Mesendoderm (in vitro differentiated cells): ENCODE measurements around the gene DNASE2B.

ENCODE experiments used
- DNase-seq: peaks from one replicate; pipeline ENCODE4 v3.0.0; 2013
- H2AK5ac ChIP-seq: 2 replicates; pipeline ENCODE4 v1.6.1; 2013; ENCODE audit warnings: low read length, inconsistent platforms
- H2BK120ac ChIP-seq: 2 replicates; pipeline ENCODE4 v1.6.1; 2013; ENCODE audit warnings: low read depth, mild to moderate bottlenecking, low read length, moderate library complexity, mixed read lengths
- H2BK15ac ChIP-seq: replicated peaks from 2 replicates; pipeline ENCODE4 v1.6.1; 2013; ENCODE audit warnings: low read depth, mild to moderate bottlenecking, moderate library complexity
- H2BK5ac ChIP-seq: 2 replicates; pipeline ENCODE4 v1.6.1; 2013; ENCODE audit warnings: low read length, inconsistent platforms
- H3K18ac ChIP-seq: 2 replicates; pipeline ENCODE4 v1.6.1; 2013; ENCODE audit warnings: mild to moderate bottlenecking, low read length, mixed read lengths
- H3K23ac ChIP-seq: one replicate; pipeline ENCODE4 v1.6.1; 2013; ENCODE audit warnings: low read length
- H3K27ac ChIP-seq: 2 replicates; pipeline ENCODE4 v1.5.1; 2013; ENCODE audit warnings: low read depth, mild to moderate bottlenecking, inconsistent platforms, low read length, moderate library complexity
- H3K27me3 ChIP-seq: 2 replicates; pipeline ENCODE4 v1.6.1; 2013; ENCODE audit warnings: low read length, control low read depth, mild to moderate bottlenecking, inconsistent platforms; ENCODE audit not compliant: insufficient read depth, poor library complexity
- H3K36me3 ChIP-seq: 2 replicates; pipeline ENCODE4 v1.6.1; 2013; ENCODE audit warnings: low read length, inconsistent platforms; ENCODE audit not compliant: control insufficient read depth, insufficient read depth
- H3K4ac ChIP-seq: one replicate; pipeline ENCODE4 v1.6.1; 2013; ENCODE audit warnings: low read depth, mild to moderate bottlenecking, low read length, moderate library complexity
- H3K4me1 ChIP-seq: 2 replicates; pipeline ENCODE4 v1.6.1; 2013; ENCODE audit warnings: low read depth, low read length, inconsistent platforms; ENCODE audit not compliant: control insufficient read depth
- H3K4me2 ChIP-seq: 2 replicates; pipeline ENCODE4 v1.6.1; 2013; ENCODE audit warnings: low read length
- H3K4me3 ChIP-seq: 2 replicates; pipeline ENCODE4 v1.5.1; 2013; ENCODE audit warnings: mild to moderate bottlenecking, low read length
- H3K56ac ChIP-seq: one replicate; pipeline ENCODE4 v1.6.1; 2013; ENCODE audit warnings: low read length
- H3K79me1 ChIP-seq: 2 replicates; pipeline ENCODE4 v1.6.1; 2013; ENCODE audit warnings: low read length, inconsistent platforms
- H3K79me2 ChIP-seq: 2 replicates; pipeline ENCODE4 v1.6.1; 2013; ENCODE audit warnings: mild to moderate bottlenecking, low read length; ENCODE audit not compliant: control insufficient read depth, insufficient read depth
- H3K9ac ChIP-seq: 2 replicates; pipeline ENCODE4 v1.6.1; 2013; ENCODE audit warnings: low read length, inconsistent platforms
- H4K5ac ChIP-seq: one replicate; pipeline ENCODE4 v1.6.1; 2013; ENCODE audit warnings: low read length
- H4K8ac ChIP-seq: one replicate; pipeline ENCODE4 v1.6.1; 2013; ENCODE audit warnings: low read depth, mild to moderate bottlenecking, control low read depth, low read length, moderate library complexity
- whole genome bisulfite sequencing: extraction: QIAGEN DNeasy Blood & Tissue Kit; methylation state at CpG from one replicate; pipeline ENCODE4 v1.1.7; 2013; ENCODE audit warnings: low lambda C conversion rate, missing lambda C conversion rate; ENCODE audit not compliant: insufficient coverage; ENCODE audit errors: extremely low coverage; 5-methylcytosine and 5-hydroxymethylcytosine counted together

The DNASE2B gene

GRCh38 chr1:84385347-84385746 is 12.9 kb upstream of the DNASE2B start:
- Histone ChIP-seq H3K4me1 (no peaks in the 10 kb centered on the region), H3K23ac (no peak overlapping the region), H2BK5ac (no peak overlapping the region), H2AK5ac (no peak overlapping the region), H4K8ac (no peak overlapping the region), H3K56ac (no peak overlapping the region), H3K4me2 (no peak overlapping the region), H4K5ac (no peak overlapping the region), H2BK120ac (no peak overlapping the region), H2BK15ac (no peak overlapping the region), H3K4ac (no peak overlapping the region), H3K79me2 (no peaks in the 10 kb centered on the region), H3K27ac (no peak overlapping the region), H3K9ac (no peak overlapping the region), H3K79me1 (no peaks in the 10 kb centered on the region), H3K18ac (no peak overlapping the region), H3K4me3 (no peak overlapping the region), H3K27me3 (no peaks in the 10 kb centered on the region), H3K36me3 (no peaks in the 10 kb centered on the region)
- no peak for DNase-seq
- WGBS = no CpG with 5 or more reads among the region's 1 CpG

- Histone ChIP-seq H4K5ac (no peak overlapping the region), H3K79me1 (no peaks in the 10 kb centered on the region), H2BK15ac (no peak overlapping the region), H3K4me3 (no peak overlapping the region), H3K4ac (no peak overlapping the region), H3K27me3 (no peaks in the 10 kb centered on the region), H3K56ac (no peak overlapping the region), H4K8ac (no peak overlapping the region), H3K4me1 (no peaks in the 10 kb centered on the region), H3K18ac (no peak overlapping the region), H3K23ac (no peak overlapping the region), H2BK120ac (no peak overlapping the region), H3K4me2 (no peak overlapping the region), H3K79me2 (no peaks in the 10 kb centered on the region), H3K27ac (no peak overlapping the region), H2AK5ac (no peak overlapping the region), H2BK5ac (no peak overlapping the region), H3K36me3 (no peaks in the 10 kb centered on the region), H3K9ac (no peak overlapping the region)
- WGBS = no CpG with 5 or more reads among the region's 5 CpGs
- DNase-seq = no peak
Measured at GRCh38 chr1:84386716-84387479, 11.4 kb upstream of the DNASE2B start.

GRCh38 chr1:84387480-84388163 is 10.7 kb upstream of the DNASE2B start:
- Histone ChIP-seq H3K27ac (no peak overlapping the region), H3K23ac (no peak overlapping the region), H4K8ac (no peak overlapping the region), H2AK5ac (no peak overlapping the region), H2BK5ac (no peak overlapping the region), H3K4me1 (no peaks in the 10 kb centered on the region), H3K79me1 (no peaks in the 10 kb centered on the region), H2BK15ac (no peak overlapping the region), H3K56ac (no peak overlapping the region), H3K4me3 (no peak overlapping the region), H3K79me2 (no peaks in the 10 kb centered on the region), H3K27me3 (no peaks in the 10 kb centered on the region), H3K4me2 (no peak overlapping the region), H3K36me3 (no peaks in the 10 kb centered on the region), H3K18ac (no peak overlapping the region), H3K4ac (no peak overlapping the region), H4K5ac (no peak overlapping the region), H3K9ac (no peak overlapping the region), H2BK120ac (no peak overlapping the region)
- WGBS = no CpG with 5 or more reads among the region's 8 CpGs
- peak; percentile 20 for DNase-seq

GRCh38 chr1:84390226-84390625 is 8.1 kb upstream of the DNASE2B start:
- Histone ChIP-seq H2BK120ac (no peak overlapping the region), H3K56ac (no peak overlapping the region), H3K27me3 (no peaks in the 10 kb centered on the region), H3K18ac (no peak overlapping the region), H3K79me1 (no peaks in the 10 kb centered on the region), H3K9ac (no peak overlapping the region), H3K4ac (no peak overlapping the region), H3K36me3 (no peaks in the 10 kb centered on the region), H3K4me2 (no peak overlapping the region), H2BK5ac (no peak overlapping the region), H3K23ac (no peak overlapping the region), H4K8ac (no peak overlapping the region), H3K4me1 (no peaks in the 10 kb centered on the region), H4K5ac (no peak overlapping the region), H3K27ac (no peak overlapping the region), H3K79me2 (no peaks in the 10 kb centered on the region), H2AK5ac (no peak overlapping the region), H2BK15ac (no peak overlapping the region), H3K4me3 (no peak overlapping the region)
- no peak for DNase-seq

- H3K23ac ChIP-seq = no peak overlapping the region
- no peaks in the 10 kb centered on the region for H3K4me1 ChIP-seq
- H2AK5ac ChIP-seq = no peak overlapping the region
- DNase-seq = no peak
- no peak overlapping the region for H3K4me3 ChIP-seq
- no peaks in the 10 kb centered on the region for H3K79me1 ChIP-seq
- H3K18ac ChIP-seq = no peak overlapping the region
- no peak overlapping the region for H3K4ac ChIP-seq
- H2BK120ac ChIP-seq = no peak overlapping the region
- H3K27me3 ChIP-seq = no peaks in the 10 kb centered on the region
- H3K27ac ChIP-seq = no peak overlapping the region
- no peak overlapping the region for H3K56ac ChIP-seq
- WGBS = no CpG with 5 or more reads among the region's 3 CpGs
- no peak overlapping the region for H3K9ac ChIP-seq
- H4K8ac ChIP-seq = no peak overlapping the region
- H3K4me2 ChIP-seq = no peak overlapping the region
- H3K36me3 ChIP-seq = no peaks in the 10 kb centered on the region
- no peaks in the 10 kb centered on the region for H3K79me2 ChIP-seq
- H2BK15ac ChIP-seq = no peak overlapping the region
- no peak overlapping the region for H4K5ac ChIP-seq
- H2BK5ac ChIP-seq = no peak overlapping the region
Measured at GRCh38 chr1:84401156-84401555, 2.9 kb downstream of the DNASE2B start.

- no peak overlapping the region for H4K8ac ChIP-seq
- H3K23ac ChIP-seq = no peak overlapping the region
- no peak overlapping the region for H2BK5ac ChIP-seq
- H3K4me2 ChIP-seq = no peak overlapping the region
- no peaks in the 10 kb centered on the region for H3K27me3 ChIP-seq
- no peaks in the 10 kb centered on the region for H3K4me1 ChIP-seq
- no peaks in the 10 kb centered on the region for H3K79me1 ChIP-seq
- H2BK15ac ChIP-seq = no peak overlapping the region
- H3K79me2 ChIP-seq = no peaks in the 10 kb centered on the region
- no peak overlapping the region for H2BK120ac ChIP-seq
- no peak overlapping the region for H3K9ac ChIP-seq
- H3K36me3 ChIP-seq = no peaks in the 10 kb centered on the region
- H3K27ac ChIP-seq = no peak overlapping the region
- H3K4me3 ChIP-seq = no peak overlapping the region
- DNase-seq = no peak
- H4K5ac ChIP-seq = no peak overlapping the region
- no peak overlapping the region for H3K18ac ChIP-seq
- H3K4ac ChIP-seq = no peak overlapping the region
- H3K56ac ChIP-seq = no peak overlapping the region
- no peak overlapping the region for H2AK5ac ChIP-seq
Measured at GRCh38 chr1:84402060-84402459, 3.8 kb downstream of the DNASE2B start.
